IgD-negative memory B cell (primary cell): ENCODE results near the gene ARL6IP5. TPM values are rescaled to one million over a fixed set of nuclear protein-coding genes. Genes with fewer than 3 reads are reported as not detected.
A peak's percentile ranks its signal among the peaks of the same experiment; 100 is the strongest.

Experiments
- H3K27ac Mint-ChIP-seq, 3 donors: one replicate each; pipeline ENCODE4 v1.8.0; 2020 to 2022; ENCODE audit warnings: mild to moderate bottlenecking in 3 of 3, mixed read lengths in 3 of 3, moderate library complexity in 1 of 3
- H3K27me3 Mint-ChIP-seq: one replicate; pipeline ENCODE4 v1.8.0; 2021; ENCODE audit warnings: mixed read lengths
- H3K36me3 Mint-ChIP-seq: one replicate; pipeline ENCODE4 v1.8.0; 2020; ENCODE audit warnings: mild to moderate bottlenecking, mixed read lengths
- H3K4me1 Mint-ChIP-seq, 3 donors: one replicate each; pipeline ENCODE4 v1.8.0; 2020 to 2022; ENCODE audit warnings: mixed read lengths in 3 of 3, mild to moderate bottlenecking in 1 of 3
- H3K4me3 Mint-ChIP-seq, 4 donors: one replicate each; pipeline ENCODE4 v1.8.0; 2020 to 2022; ENCODE audit warnings: mild to moderate bottlenecking in 4 of 4, mixed read lengths in 4 of 4, moderate library complexity in 3 of 4
- H3K9me3 Mint-ChIP-seq, 3 donors: one replicate each; pipeline ENCODE4 v1.8.0; 2020 to 2021; ENCODE audit warnings: mixed read lengths in 3 of 3, mild to moderate bottlenecking in 1 of 3
- polyA plus RNA-seq: library from polyadenylated mRNA; unstranded; fragments of 300-500 nt; fragmentation: Illumina TruSeq; gene quantifications from one replicate; pipeline ENCODE4 v1.2.3, GENCODE V29; 2021

ARL6IP5 gene
- polyA plus RNA-seq, 1 donor from 2014 or later: 374 TPM

- H3K27ac Mint-ChIP-seq: peak overlapping the region; percentile 87 to 98 (median 96)
- no peaks in the 10 kb centered on the region for H3K27me3 Mint-ChIP-seq
- peaks cover 7% of the 10 kb centered on the region for H3K36me3 Mint-ChIP-seq
Observed at GRCh38 chr3:69095636-69096035, 10.9 kb downstream of the ARL6IP5 start.

GRCh38 chr3:69096299-69096698, 11.6 kb downstream of the ARL6IP5 start:
- Mint-ChIP-seq H3K36me3 (peaks cover 7% of the 10 kb centered on the region), H3K4me3 (peak overlapping the region in 1 of 4 donors; percentile 72), H3K27ac (peak overlapping the region; percentile 87 to 98 (median 96)), H3K27me3 (no peaks in the 10 kb centered on the region), H3K9me3 (no peaks in the 10 kb centered on the region), H3K4me1 (peaks cover 53 to 62% (median 55%) of the 10 kb centered on the region in 3 donors)

More at GRCh38 chr3:69095636-69096035, 10.9 kb downstream of the ARL6IP5 start:
- Mint-ChIP-seq H3K9me3 (no peaks in the 10 kb centered on the region), H3K4me1 (peaks cover 56 to 65% (median 58%) of the 10 kb centered on the region in 3 donors), H3K4me3 (peak overlapping the region; percentile 12 to 72 (median 56))

GRCh38 chr3:69097407-69098086, 12.8 kb downstream of the ARL6IP5 start:
- H3K4me3 Mint-ChIP-seq: no peak overlapping the region
- peak overlapping the region; percentile 24 to 65 (median 25) for H3K27ac Mint-ChIP-seq
- peaks cover 7% of the 10 kb centered on the region for H3K36me3 Mint-ChIP-seq
- no peaks in the 10 kb centered on the region for H3K9me3 Mint-ChIP-seq
- no peaks in the 10 kb centered on the region for H3K27me3 Mint-ChIP-seq
- peaks cover 42 to 56% (median 52%) of the 10 kb centered on the region in 3 donors for H3K4me1 Mint-ChIP-seq

- no peak overlapping the region for H3K4me3 Mint-ChIP-seq
- H3K9me3 Mint-ChIP-seq: no peaks in the 10 kb centered on the region
- H3K36me3 Mint-ChIP-seq: peaks cover 7% of the 10 kb centered on the region
- H3K27me3 Mint-ChIP-seq: no peaks in the 10 kb centered on the region
- H3K27ac Mint-ChIP-seq: no peak overlapping the region
- H3K4me1 Mint-ChIP-seq: peaks cover 31 to 42% (median 34%) of the 10 kb centered on the region in 3 donors
Observed at GRCh38 chr3:69099576-69099975, 14.8 kb downstream of the ARL6IP5 start.

GRCh38 chr3:69102384-69102783, 17.6 kb downstream of the ARL6IP5 start:
- peaks cover 7% of the 10 kb centered on the region for H3K36me3 Mint-ChIP-seq
- peaks cover 15 to 25% (median 18%) of the 10 kb centered on the region in 3 donors for H3K4me1 Mint-ChIP-seq
- H3K4me3 Mint-ChIP-seq: no peak overlapping the region
- no peaks in the 10 kb centered on the region for H3K9me3 Mint-ChIP-seq
- H3K27ac Mint-ChIP-seq: peak overlapping the region in 1 of 3 donors; percentile 63
- no peaks in the 10 kb centered on the region for H3K27me3 Mint-ChIP-seq

GRCh38 chr3:69103123-69103522, 18.4 kb downstream of the ARL6IP5 start:
- H3K27ac Mint-ChIP-seq: no peak overlapping the region

GRCh38 chr3:69104586-69104985, 19.8 kb downstream of the ARL6IP5 start:
- H3K4me3 Mint-ChIP-seq: no peak overlapping the region
- H3K27ac Mint-ChIP-seq: no peak overlapping the region
- peaks cover 6 to 16% (median 8%) of the 10 kb centered on the region in 3 donors for H3K4me1 Mint-ChIP-seq
- H3K36me3 Mint-ChIP-seq: peaks cover 3% of the 10 kb centered on the region
- H3K9me3 Mint-ChIP-seq: no peaks in the 10 kb centered on the region
- H3K27me3 Mint-ChIP-seq: no peaks in the 10 kb centered on the region

More at GRCh38 chr3:69103123-69103522, 18.4 kb downstream of the ARL6IP5 start:
- H3K4me3 Mint-ChIP-seq: no peak overlapping the region
- no peaks in the 10 kb centered on the region for H3K9me3 Mint-ChIP-seq
- peaks cover 7% of the 10 kb centered on the region for H3K36me3 Mint-ChIP-seq
- H3K27me3 Mint-ChIP-seq: no peaks in the 10 kb centered on the region
- H3K4me1 Mint-ChIP-seq: peaks cover 11 to 21% (median 12%) of the 10 kb centered on the region in 3 donors

GRCh38 chr3:69105320-69105719, 20.6 kb downstream of the ARL6IP5 start:
- peak overlapping the region in 1 of 3 donors; percentile 76 for H3K27ac Mint-ChIP-seq
- peaks cover under 1% of the 10 kb centered on the region for H3K36me3 Mint-ChIP-seq
- no peaks in the 10 kb centered on the region for H3K9me3 Mint-ChIP-seq
- no peak overlapping the region for H3K4me3 Mint-ChIP-seq
- no peaks in the 10 kb centered on the region for H3K27me3 Mint-ChIP-seq
- H3K4me1 Mint-ChIP-seq: peaks cover 2 to 12% (median 8%) of the 10 kb centered on the region in 3 donors

GRCh38 chr3:69107841-69108240, 23.1 kb downstream of the ARL6IP5 start:
- H3K9me3 Mint-ChIP-seq: no peaks in the 10 kb centered on the region
- peak overlapping the region in 1 of 3 donors; percentile 39 for H3K27ac Mint-ChIP-seq
- H3K4me1 Mint-ChIP-seq: peaks cover 5 to 8% (median 7%) of the 10 kb centered on the region in 3 donors
- H3K36me3 Mint-ChIP-seq: no peaks in the 10 kb centered on the region
- H3K27me3 Mint-ChIP-seq: no peaks in the 10 kb centered on the region
- no peak overlapping the region for H3K4me3 Mint-ChIP-seq

- no peaks in the 10 kb centered on the region for H3K27me3 Mint-ChIP-seq
- H3K4me1 Mint-ChIP-seq: peaks cover 5 to 9% (median 8%) of the 10 kb centered on the region in 3 donors
- H3K27ac Mint-ChIP-seq: no peak overlapping the region
- peaks cover 2% of the 10 kb centered on the region for H3K36me3 Mint-ChIP-seq
- no peak overlapping the region for H3K4me3 Mint-ChIP-seq
- no peaks in the 10 kb centered on the region for H3K9me3 Mint-ChIP-seq
Observed at GRCh38 chr3:69108811-69109210, 24.1 kb downstream of the ARL6IP5 start.

- H3K36me3 Mint-ChIP-seq: peaks cover 4% of the 10 kb centered on the region
- H3K27ac Mint-ChIP-seq: no peak overlapping the region
- peaks cover 0 to 5% (median 2%) of the 10 kb centered on the region in 3 donors for H3K4me1 Mint-ChIP-seq
- no peaks in the 10 kb centered on the region for H3K9me3 Mint-ChIP-seq
- no peak overlapping the region for H3K4me3 Mint-ChIP-seq
- H3K27me3 Mint-ChIP-seq: no peaks in the 10 kb centered on the region
Observed at GRCh38 chr3:69110941-69111546, 26.3 kb downstream of the ARL6IP5 start.

- H3K27me3 Mint-ChIP-seq: no peaks in the 10 kb centered on the region
- no peaks in the 10 kb centered on the region for H3K9me3 Mint-ChIP-seq
- H3K36me3 Mint-ChIP-seq: peaks cover 4% of the 10 kb centered on the region
- H3K27ac Mint-ChIP-seq: peak overlapping the region in 1 of 3 donors; percentile 24
- no peak overlapping the region for H3K4me3 Mint-ChIP-seq
- peaks cover 0 to 5% (median 2%) of the 10 kb centered on the region in 3 donors for H3K4me1 Mint-ChIP-seq
Observed at GRCh38 chr3:69113536-69113935, 28.8 kb downstream of the ARL6IP5 start.

- Mint-ChIP-seq H3K4me1 (peaks cover under 1 to 4% (median 3%) of the 10 kb centered on the region in 3 donors), H3K36me3 (peaks cover 4% of the 10 kb centered on the region), H3K4me3 (no peak overlapping the region), H3K27ac (no peak overlapping the region), H3K27me3 (no peaks in the 10 kb centered on the region), H3K9me3 (no peaks in the 10 kb centered on the region)
Observed at GRCh38 chr3:69115731-69116130, 31.0 kb downstream of the ARL6IP5 start.

- H3K27ac Mint-ChIP-seq: no peak overlapping the region
Observed at GRCh38 chr3:69116162-69116561, 31.4 kb downstream of the ARL6IP5 start.

GRCh38 chr3:69116897-69117296, 32.2 kb downstream of the ARL6IP5 start:
- no peaks in the 10 kb centered on the region for H3K27me3 Mint-ChIP-seq
- no peak overlapping the region for H3K27ac Mint-ChIP-seq
- peaks cover 0 to 7% (median 5%) of the 10 kb centered on the region in 3 donors for H3K4me1 Mint-ChIP-seq
- H3K36me3 Mint-ChIP-seq: peaks cover 4% of the 10 kb centered on the region
- H3K4me3 Mint-ChIP-seq: no peak overlapping the region
- no peaks in the 10 kb centered on the region for H3K9me3 Mint-ChIP-seq

More at GRCh38 chr3:69116162-69116561, 31.4 kb downstream of the ARL6IP5 start:
- Mint-ChIP-seq H3K4me3 (no peak overlapping the region), H3K9me3 (no peaks in the 10 kb centered on the region), H3K36me3 (peaks cover 4% of the 10 kb centered on the region), H3K27me3 (no peaks in the 10 kb centered on the region), H3K4me1 (peaks cover under 1 to 7% (median 5%) of the 10 kb centered on the region in 3 donors)
